ENCODE data around the gene SAFB2. TPM values are rescaled to one million over a fixed set of nuclear protein-coding genes. Genes with fewer than 3 reads are reported as not detected.

The SAFB2 gene
- polyA plus RNA-seq, 1 donor from 2014 or later = 40.1 TPM

DNA sequence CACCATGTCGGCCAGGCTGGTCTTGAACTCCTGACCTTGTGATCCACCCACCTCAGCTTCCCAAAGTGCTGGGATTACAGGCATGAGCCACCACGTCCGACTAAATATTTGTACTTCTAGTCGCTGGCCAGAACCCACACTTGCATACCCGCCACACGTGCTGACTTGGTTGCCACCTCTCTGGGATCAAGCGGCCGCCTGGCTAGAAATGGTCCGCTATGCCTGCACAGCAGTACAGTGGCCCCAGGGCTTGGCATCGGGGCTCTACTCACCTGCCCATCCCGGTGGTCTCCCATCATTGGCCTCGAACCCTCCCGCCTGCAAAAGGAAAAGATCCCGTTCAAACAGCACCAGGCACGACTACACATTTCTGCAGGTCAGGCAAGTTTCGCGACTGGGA is 31.1 kb downstream of the SAFB2 start:
- Histone ChIP-seq H3F3A (ENCODE audit: insufficient read depth, low read length, poor library complexity, severe bottlenecking) (no peaks in the 10 kb centered on the region), H3K4me2 (ENCODE audit: low read length) (no peak overlapping the region), H3K4me3 (ENCODE audit: low read length) (no peak overlapping the region), H3K27ac (ENCODE audit: low read length) (no peak overlapping the region), H3K79me2 (replicated peaks; ENCODE audit: insufficient read depth, low read length) (no peaks in the 10 kb centered on the region), H3K9me2 (ENCODE audit: insufficient read depth, low read length) (no peaks in the 10 kb centered on the region), H3K27me3 (ENCODE audit: insufficient read depth, low read depth, low read length) (no peaks in the 10 kb centered on the region), H3K9ac (ENCODE audit: low read length) (no peak overlapping the region), H3K9me3 (ENCODE audit: low read length) (no peaks in the 10 kb centered on the region), H3K36me3 (ENCODE audit: insufficient read depth, low read length) (no peaks in the 10 kb centered on the region), H4K20me1 (ENCODE audit: insufficient read depth) (no peaks in the 10 kb centered on the region), H2AFZ (ENCODE audit: low read depth, low read length) (no peak overlapping the region)
- TF ChIP-seq, protein P1, sequence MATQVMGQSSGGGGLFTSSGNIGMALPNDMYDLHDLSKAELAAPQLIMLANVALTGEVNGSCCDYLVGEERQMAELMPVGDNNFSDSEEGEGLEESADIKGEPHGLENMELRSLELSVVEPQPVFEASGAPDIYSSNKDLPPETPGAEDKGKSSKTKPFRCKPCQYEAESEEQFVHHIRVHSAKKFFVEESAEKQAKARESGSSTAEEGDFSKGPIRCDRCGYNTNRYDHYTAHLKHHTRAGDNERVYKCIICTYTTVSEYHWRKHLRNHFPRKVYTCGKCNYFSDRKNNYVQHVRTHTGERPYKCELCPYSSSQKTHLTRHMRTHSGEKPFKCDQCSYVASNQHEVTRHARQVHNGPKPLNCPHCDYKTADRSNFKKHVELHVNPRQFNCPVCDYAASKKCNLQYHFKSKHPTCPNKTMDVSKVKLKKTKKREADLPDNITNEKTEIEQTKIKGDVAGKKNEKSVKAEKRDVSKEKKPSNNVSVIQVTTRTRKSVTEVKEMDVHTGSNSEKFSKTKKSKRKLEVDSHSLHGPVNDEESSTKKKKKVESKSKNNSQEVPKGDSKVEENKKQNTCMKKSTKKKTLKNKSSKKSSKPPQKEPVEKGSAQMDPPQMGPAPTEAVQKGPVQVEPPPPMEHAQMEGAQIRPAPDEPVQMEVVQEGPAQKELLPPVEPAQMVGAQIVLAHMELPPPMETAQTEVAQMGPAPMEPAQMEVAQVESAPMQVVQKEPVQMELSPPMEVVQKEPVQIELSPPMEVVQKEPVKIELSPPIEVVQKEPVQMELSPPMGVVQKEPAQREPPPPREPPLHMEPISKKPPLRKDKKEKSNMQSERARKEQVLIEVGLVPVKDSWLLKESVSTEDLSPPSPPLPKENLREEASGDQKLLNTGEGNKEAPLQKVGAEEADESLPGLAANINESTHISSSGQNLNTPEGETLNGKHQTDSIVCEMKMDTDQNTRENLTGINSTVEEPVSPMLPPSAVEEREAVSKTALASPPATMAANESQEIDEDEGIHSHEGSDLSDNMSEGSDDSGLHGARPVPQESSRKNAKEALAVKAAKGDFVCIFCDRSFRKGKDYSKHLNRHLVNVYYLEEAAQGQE (IDR thresholded peaks at IDR 0.05; ENCODE audit: borderline replicate concordance) = no peak
- TF ChIP-seq RAD21 (conservative IDR thresholded peaks at IDR 0.05) (no peak), EZH2 (IDR thresholded peaks at IDR 0.05; ENCODE audit: borderline replicate concordance, insufficient read depth, low read length, poor library complexity, severe bottlenecking) (no peak), EP300 (conservative IDR thresholded peaks at IDR 0.05; ENCODE audit: poor library complexity, severe bottlenecking) (no peak), POLR2AphosphoS5 (IDR thresholded peaks at IDR 0.05) (no peak), TAF1 (IDR thresholded peaks at IDR 0.05; ENCODE audit: low read depth) (no peak)
- TF ChIP-seq, protein P2, sequence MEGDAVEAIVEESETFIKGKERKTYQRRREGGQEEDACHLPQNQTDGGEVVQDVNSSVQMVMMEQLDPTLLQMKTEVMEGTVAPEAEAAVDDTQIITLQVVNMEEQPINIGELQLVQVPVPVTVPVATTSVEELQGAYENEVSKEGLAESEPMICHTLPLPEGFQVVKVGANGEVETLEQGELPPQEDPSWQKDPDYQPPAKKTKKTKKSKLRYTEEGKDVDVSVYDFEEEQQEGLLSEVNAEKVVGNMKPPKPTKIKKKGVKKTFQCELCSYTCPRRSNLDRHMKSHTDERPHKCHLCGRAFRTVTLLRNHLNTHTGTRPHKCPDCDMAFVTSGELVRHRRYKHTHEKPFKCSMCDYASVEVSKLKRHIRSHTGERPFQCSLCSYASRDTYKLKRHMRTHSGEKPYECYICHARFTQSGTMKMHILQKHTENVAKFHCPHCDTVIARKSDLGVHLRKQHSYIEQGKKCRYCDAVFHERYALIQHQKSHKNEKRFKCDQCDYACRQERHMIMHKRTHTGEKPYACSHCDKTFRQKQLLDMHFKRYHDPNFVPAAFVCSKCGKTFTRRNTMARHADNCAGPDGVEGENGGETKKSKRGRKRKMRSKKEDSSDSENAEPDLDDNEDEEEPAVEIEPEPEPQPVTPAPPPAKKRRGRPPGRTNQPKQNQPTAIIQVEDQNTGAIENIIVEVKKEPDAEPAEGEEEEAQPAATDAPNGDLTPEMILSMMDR (IDR thresholded peaks at IDR 0.05; ENCODE audit: poor library complexity, severe bottlenecking) = no peak

DNA sequence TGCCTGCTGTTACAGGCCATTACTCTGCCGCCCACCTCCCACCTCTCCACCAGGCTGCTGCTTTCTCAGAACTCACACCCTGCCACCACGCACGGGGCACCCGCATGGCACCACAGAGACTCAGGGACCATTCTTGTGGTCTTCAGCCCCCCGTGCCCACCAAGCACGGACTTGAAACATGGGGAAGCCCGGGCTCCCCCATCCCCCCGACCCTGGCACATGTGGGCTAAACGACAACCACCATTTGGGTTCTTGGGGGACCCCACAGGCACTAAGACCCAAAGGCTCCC is 31.8 kb downstream of the SAFB2 start:
- Histone ChIP-seq H3K9me2 (ENCODE audit: insufficient read depth, low read length) (no peaks in the 10 kb centered on the region), H3K9ac (ENCODE audit: low read length) (no peak overlapping the region), H2AFZ (ENCODE audit: low read depth, low read length) (no peak overlapping the region), H3K9me3 (ENCODE audit: low read length) (no peaks in the 10 kb centered on the region), H3K4me3 (ENCODE audit: low read length) (no peak overlapping the region), H3K27ac (ENCODE audit: low read length) (no peak overlapping the region), H3K36me3 (ENCODE audit: insufficient read depth, low read length) (no peaks in the 10 kb centered on the region), H3K79me2 (replicated peaks; ENCODE audit: insufficient read depth, low read length) (no peaks in the 10 kb centered on the region), H4K20me1 (ENCODE audit: insufficient read depth) (no peaks in the 10 kb centered on the region), H3F3A (ENCODE audit: insufficient read depth, low read length, poor library complexity, severe bottlenecking) (no peaks in the 10 kb centered on the region), H3K27me3 (ENCODE audit: insufficient read depth, low read depth, low read length) (no peaks in the 10 kb centered on the region), H3K4me2 (ENCODE audit: low read length) (no peak overlapping the region)
- no peak for TF ChIP-seq MXI1 (conservative IDR thresholded peaks at IDR 0.05; ENCODE audit: poor library complexity, severe bottlenecking)
- TF ChIP-seq, protein P1 (IDR thresholded peaks at IDR 0.05; ENCODE audit: borderline replicate concordance) = no peak
- TF ChIP-seq, protein P2 (IDR thresholded peaks at IDR 0.05; ENCODE audit: poor library complexity, severe bottlenecking) = no peak
- TF ChIP-seq SMC3 (conservative IDR thresholded peaks at IDR 0.05; ENCODE audit: poor library complexity) = no peak
- no peak for TF ChIP-seq RAD21 (conservative IDR thresholded peaks at IDR 0.05)
